ENCODE measurements around the gene ATRN.

DNA sequence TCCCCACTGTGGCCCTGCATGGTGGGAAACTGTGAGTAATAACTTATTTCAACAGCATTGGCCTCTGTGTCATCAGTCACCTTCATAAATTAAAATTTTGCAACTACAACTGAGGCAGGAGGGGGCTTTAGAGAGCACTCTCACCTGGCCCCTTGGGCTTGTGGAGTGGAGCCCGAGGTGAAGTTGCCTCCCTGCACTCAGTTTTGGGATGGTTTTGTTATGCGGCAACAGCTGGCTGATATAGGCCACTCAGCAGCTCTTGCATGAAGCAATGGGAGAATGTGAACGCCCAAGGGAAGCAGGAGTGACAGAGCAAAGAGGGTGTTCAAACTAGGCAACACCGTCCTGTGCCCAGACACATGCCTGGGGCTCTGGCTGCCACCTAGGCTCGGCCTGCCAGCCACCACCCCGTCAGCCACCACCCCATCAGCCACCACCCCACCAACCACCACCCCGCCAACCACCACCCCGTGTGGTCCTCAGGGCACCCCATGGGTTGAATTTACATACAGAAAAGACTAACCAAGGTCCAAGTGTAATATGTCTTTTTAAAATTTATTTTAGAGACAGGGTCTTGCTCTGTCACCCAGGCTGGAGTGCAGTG lies 196.7 kb downstream of the ATRN start:
- TF ChIP-seq POLR2A (IDR thresholded peaks at IDR 0.05) (no peak), POLR2AphosphoS5 (IDR thresholded peaks at IDR 0.05) (no peak), EP300 (IDR thresholded peaks at IDR 0.05) (no peak)
- TF ChIP-seq, protein P1, sequence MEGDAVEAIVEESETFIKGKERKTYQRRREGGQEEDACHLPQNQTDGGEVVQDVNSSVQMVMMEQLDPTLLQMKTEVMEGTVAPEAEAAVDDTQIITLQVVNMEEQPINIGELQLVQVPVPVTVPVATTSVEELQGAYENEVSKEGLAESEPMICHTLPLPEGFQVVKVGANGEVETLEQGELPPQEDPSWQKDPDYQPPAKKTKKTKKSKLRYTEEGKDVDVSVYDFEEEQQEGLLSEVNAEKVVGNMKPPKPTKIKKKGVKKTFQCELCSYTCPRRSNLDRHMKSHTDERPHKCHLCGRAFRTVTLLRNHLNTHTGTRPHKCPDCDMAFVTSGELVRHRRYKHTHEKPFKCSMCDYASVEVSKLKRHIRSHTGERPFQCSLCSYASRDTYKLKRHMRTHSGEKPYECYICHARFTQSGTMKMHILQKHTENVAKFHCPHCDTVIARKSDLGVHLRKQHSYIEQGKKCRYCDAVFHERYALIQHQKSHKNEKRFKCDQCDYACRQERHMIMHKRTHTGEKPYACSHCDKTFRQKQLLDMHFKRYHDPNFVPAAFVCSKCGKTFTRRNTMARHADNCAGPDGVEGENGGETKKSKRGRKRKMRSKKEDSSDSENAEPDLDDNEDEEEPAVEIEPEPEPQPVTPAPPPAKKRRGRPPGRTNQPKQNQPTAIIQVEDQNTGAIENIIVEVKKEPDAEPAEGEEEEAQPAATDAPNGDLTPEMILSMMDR (IDR thresholded peaks at IDR 0.05): no peak
